Frontal cortex (tissue), 4 donors: Measurements from ENCODE around the gene CELF2. TPM values are rescaled to one million over a fixed set of nuclear protein-coding genes. Genes with fewer than 3 reads are reported as not detected.

Experiments
- DNase-seq, 2 donors: peaks; one replicate each; pipeline ENCODE4 v3.0.0; 2012; ENCODE audit warnings: low spot score in 2 of 2
- FAIRE-seq: peaks from 2 replicates; lab custom pipeline; 2012; peaks lifted over from hg19 to GRCh38; lab: Jason Lieb, UNC
- total RNA-seq: library from RNA; depleted of rRNA; stranded (reverse); fragments of >200 nt; gene quantifications from one replicate; pipeline ENCODE4 v1.2.3, GENCODE V29; 2014
- donor health status: control.
- donor health status: control.
- donor health status: control.

The CELF2 gene
- total RNA-seq, 1 donor from 2014 or later, result 129 TPM

DNA sequence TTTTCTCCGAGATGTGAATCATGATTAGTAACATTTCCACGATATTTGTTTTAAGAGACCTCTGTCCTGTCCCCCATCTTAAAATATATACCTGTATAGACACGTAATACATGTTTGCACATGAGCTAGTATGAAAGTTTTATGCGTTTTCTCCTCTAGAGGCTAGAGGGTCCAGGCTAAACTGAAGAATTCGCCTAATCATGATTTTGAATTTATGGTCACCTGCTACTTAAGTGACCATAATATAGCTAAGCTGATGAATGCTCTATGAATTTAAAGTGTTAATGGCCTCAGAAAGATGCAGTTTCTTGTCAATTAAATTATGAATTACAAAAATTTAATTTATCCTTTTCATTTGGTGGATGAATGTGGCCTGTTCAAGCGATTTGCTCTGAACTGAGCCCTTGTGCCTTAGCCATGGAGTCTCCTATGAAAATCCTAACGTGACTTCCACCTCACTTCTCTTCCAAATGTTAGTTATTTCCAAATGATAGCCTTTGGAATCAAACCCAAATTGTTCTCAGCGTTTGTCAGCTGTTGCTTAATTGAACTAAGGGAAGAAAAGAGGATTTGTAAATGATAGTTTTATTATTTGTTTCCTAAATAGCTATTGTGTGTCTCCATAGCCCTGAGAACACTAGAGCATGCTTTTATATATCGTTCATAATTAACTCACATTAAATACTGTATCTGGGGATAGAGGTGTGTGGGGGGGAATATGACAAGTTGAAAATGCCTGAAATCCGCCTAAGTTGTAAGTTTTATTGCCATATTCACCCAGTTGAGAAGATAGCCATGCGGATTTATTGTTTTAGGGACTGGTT is 2.3 kb downstream of the CELF2 start:
- no peak for FAIRE-seq
- DNase-seq, result no peak

DNA sequence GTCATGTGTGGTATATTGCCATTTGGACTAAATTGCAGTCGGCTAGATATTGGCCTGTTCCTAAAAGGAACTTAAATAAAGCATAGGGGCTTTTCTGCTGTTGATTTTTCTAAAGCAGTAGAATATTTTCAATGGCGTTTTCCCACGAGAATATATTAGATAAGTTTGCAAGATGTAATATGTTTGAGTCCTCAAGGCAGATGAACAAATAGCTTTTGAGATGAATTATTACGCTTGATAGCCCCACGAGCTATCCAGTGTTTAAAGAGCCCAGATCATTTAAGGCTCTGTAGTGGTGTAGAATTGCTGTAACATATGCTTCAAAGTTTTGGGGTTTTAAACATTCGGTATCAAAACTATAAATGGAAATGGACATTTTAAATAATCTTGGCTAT is 2.9 kb downstream of the CELF2 start:
- DNase-seq, result no peak
- FAIRE-seq, result no peak

- no peak for FAIRE-seq
- DNase-seq, result no peak
These were observed 4.5 kb downstream of the CELF2 start for GRCh38 chr10:11022213-11022612.

GRCh38 chr10:11023009-11023953 is 5.6 kb downstream of the CELF2 start:
- DNase-seq, result no peak
- no peak for FAIRE-seq

DNA sequence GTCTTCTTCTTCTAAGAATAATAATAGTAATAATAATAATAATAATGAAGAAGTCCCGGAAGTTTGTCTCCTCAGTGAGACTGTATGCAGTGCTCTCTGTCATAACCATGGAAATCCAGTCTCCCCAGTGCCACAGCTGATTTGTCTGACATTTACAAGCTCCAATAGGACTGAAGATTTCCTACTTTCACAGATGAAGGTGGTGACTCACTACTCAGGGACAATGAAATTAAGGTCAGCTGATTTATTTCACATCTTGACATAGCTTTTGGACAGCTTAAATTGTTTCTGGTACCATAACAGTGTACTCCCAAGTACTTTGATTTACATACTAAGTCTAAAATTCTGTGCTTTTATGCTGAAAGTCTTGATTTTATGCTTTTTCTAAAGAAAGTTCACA is 6.9 kb downstream of the CELF2 start:
- DNase-seq (no peak), FAIRE-seq (no peak)

- FAIRE-seq, result no peak
- no peak for DNase-seq
These were observed 8.3 kb downstream of the CELF2 start for GRCh38 chr10:11025978-11026377.

GRCh38 chr10:11026773-11027172 is 9.1 kb downstream of the CELF2 start:
- DNase-seq (no peak), FAIRE-seq (no peak)

DNA sequence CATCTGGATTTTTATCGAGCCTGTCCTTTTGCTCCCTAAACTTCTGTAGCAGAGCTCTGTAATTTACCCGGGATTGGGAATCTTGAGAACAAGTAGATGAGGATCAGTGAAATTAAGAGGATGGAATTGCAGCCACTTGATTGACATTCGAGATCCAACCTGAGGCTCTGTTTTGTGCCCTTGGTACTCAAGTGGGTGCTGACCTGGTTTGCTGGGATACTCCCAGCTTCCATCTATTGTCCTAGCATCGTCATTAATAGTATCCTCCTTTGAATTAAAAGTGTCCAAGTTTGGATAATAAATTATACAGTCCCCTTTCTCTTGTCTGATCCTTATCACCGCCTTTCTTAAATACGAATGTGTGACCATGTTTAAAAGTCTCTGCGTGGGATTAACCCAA is 17.1 kb downstream of the CELF2 start:
- FAIRE-seq (no peak), DNase-seq (no peak)

- no peak for DNase-seq
These were observed 17.8 kb downstream of the CELF2 start for GRCh38 chr10:11035301-11035991.

GRCh38 chr10:11036424-11037011 is 18.8 kb downstream of the CELF2 start:
- FAIRE-seq (no peak), DNase-seq (no peak)

More at GRCh38 chr10:11035301-11035991, 17.8 kb downstream of the CELF2 start:
- no peak for FAIRE-seq

GRCh38 chr10:11037991-11038390 is 20.3 kb downstream of the CELF2 start:
- no peak for DNase-seq
- FAIRE-seq, result no peak

DNA sequence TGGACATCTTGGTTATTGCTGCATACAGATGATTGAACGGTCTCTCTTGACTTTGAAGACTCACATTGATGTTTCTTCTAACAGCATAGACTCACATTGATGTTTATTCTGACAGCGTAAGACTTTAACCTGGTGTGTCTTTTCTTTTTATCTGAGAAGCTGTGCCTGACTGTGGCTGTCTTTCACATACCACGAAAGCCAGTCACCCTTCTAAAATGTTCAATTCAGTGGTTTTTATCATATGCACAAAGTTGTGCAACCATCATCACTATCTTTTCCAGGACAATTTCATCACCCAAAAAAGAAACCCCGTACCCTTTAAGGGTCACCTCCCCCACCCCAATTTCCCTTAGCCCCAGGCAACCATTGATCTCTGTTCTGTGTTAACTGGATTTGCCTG is 24.7 kb downstream of the CELF2 start:
- FAIRE-seq, result no peak
- no peak for DNase-seq

- DNase-seq (no peak), FAIRE-seq (no peak)
These were observed 25.4 kb downstream of the CELF2 start for GRCh38 chr10:11043039-11043438.

GRCh38 chr10:11043446-11044127 is 25.9 kb downstream of the CELF2 start:
- FAIRE-seq (no peak), DNase-seq (no peak)

DNA sequence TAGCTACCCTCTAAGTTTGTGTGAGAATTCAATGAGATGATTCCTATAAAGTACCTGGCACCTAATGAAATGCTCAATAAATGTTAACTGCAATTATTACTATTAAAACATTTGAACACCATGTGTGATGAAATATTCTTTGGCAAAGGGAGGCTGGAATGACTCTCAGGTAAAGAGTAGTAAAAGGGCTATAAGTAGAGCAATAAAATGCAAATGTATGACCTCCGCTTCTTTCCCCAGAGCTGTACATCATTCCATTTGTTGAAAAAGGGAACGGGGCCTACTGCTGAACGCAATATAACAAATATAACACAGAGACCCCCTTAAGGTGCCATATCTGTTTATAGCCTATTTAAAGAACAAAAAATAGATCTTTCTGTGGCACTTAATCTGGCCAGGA is 27.8 kb downstream of the CELF2 start:
- DNase-seq (no peak), FAIRE-seq (no peak)

DNA sequence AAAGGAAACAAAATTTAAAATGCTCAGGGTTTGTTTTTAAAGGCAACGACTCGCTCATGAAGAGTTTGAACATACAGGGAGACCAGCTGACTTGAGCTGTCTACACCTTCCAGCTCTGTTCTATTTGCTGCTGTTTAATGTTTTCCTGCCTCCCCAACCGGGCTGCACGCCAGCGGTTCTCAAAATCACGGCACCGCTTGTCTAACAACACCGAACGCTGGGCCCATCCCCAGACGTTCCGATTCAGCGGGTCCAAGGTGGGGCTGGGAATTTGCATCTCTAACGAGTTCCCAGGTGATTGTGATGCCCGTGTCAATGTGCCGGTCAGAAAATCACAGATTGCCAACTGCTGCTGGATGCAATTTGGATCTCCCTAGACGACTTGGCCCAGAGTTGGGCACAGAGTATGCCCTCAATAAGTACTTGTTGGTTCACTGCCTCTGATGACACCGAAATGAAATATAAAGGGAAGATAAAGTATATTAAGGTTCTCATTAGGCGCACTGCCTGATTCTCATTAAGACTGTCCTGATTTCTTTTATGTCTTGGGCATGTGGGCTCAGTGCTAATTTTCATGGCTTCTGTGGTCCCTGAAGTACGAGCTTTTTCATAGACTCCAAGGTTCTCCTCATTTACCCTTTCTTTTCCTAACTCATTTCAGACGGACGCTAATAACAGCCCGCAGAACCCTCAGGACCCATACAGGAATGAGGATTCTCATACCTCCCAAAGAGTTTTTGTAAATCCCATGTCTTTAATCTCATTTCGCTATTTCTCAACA is 28.5 kb downstream of the CELF2 start:
- no peak for FAIRE-seq
- DNase-seq, result no peak

GRCh38 chr10:11046776-11047160 is 29.1 kb downstream of the CELF2 start:
- FAIRE-seq (no peak), DNase-seq (no peak)

DNA sequence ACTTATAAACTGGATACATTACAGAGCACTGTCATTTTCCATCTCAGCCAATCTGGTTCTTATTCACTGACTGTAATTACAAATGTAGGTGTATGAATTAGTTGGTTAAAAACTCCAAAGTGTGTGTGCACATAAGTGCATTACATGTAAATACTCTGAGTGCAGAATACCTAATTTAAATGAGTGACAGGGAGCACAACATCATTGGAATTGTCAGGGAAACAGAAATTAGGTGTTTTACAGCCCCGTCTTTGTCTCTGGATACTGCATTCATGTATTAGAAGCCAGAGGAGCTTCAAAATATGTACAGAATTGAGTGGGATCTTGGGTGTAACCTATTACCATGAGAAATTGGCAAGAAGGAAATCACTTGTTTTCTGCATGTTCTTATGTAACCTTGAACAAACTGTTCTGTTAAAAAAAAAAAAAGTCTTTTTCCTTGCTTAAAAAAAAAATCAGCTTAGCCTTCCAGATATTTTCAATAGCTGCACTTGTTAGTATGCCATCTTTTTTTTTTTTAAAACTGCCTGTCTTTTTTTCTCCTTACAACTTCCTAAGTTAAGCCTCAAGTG is 31.1 kb downstream of the CELF2 start:
- DNase-seq, result no peak
- FAIRE-seq, result no peak
